HL-60 (cell line): ENCODE measurements around the gene PTGES2.
"Not testable (repeated sequence)": the region's sequence is repeated elsewhere in the genome, so short reads cannot be mapped to it uniquely, and the experiment has no call there.

Experiments
- CTCF ChIP-seq: IDR thresholded peaks from one replicate; pipeline ENCODE4 v1.5.1; 2011; ENCODE audit warnings: low read length, control low read depth, inconsistent platforms; ENCODE audit not compliant: insufficient read depth
- REST ChIP-seq: IDR thresholded peaks from 2 replicates; pipeline ENCODE4 v1.6.1; 2012; ENCODE audit warnings: low read depth; ENCODE audit not compliant: insufficient replicate concordance

- TF ChIP-seq CTCF, REST: not testable (repeated sequence)
These were observed 56.1 kb downstream of the PTGES2 start for GRCh38 chr9:128071475-128071874.
